HepG2 (cell line): ENCODE measurements around the gene STC2. TPM values are rescaled to one million over a fixed set of nuclear protein-coding genes. Genes with fewer than 3 reads are reported as not detected.

Source experiments
- BRD4 ChIP-seq: sonication (generic); formaldehyde crosslinking; IDR thresholded peaks from 2 replicates; pipeline ENCODE4 v1.4.0; 2020; ENCODE audit warnings: missing genetic modification reagents
- ERF ChIP-seq: IDR thresholded peaks from 2 replicates; pipeline ENCODE4 v1.6.1; 2018; ENCODE audit warnings: missing biosample characterization, missing genetic modification reagents
- MAZ ChIP-seq, 2 experiments: sonication (generic) in 1 of 2; formaldehyde crosslinking in 1 of 2; IDR thresholded peaks; 2 replicates each; pipeline versions ENCODE4 v1.5.0 to v1.6.1; 2012 to 2020; ENCODE audit warnings: low read depth in 2 of 2, mild to moderate bottlenecking in 2 of 2, borderline replicate concordance in 1 of 2, improper control_type of control experiment in 1 of 2, low read length in 1 of 2, missing genetic modification reagents in 1 of 2, moderate library complexity in 1 of 2
- NCOA5 ChIP-seq: sonication (generic); formaldehyde crosslinking; IDR thresholded peaks from 2 replicates; pipeline ENCODE4 v1.4.0; 2020; ENCODE audit warnings: missing genetic modification reagents
- PHF8 ChIP-seq: sonication (generic); formaldehyde crosslinking; IDR thresholded peaks from 2 replicates; pipeline ENCODE4 v1.5.0; 2020; ENCODE audit warnings: missing genetic modification reagents
- RARG ChIP-seq: sonication (generic); formaldehyde crosslinking; IDR thresholded peaks from 2 replicates; pipeline ENCODE4 v1.4.0; 2020; ENCODE audit warnings: low read depth, mild to moderate bottlenecking, missing genetic modification reagents
- RXRA ChIP-seq: sonication (generic); formaldehyde crosslinking; IDR thresholded peaks from 2 replicates; pipeline ENCODE4 v1.5.1; 2020; ENCODE audit warnings: missing genetic modification reagents
- SOX5 ChIP-seq: IDR thresholded peaks from 2 replicates; pipeline ENCODE4 v1.6.1; 2016; ENCODE audit warnings: borderline replicate concordance
- TIGD3 ChIP-seq: sonication (generic); formaldehyde crosslinking; IDR thresholded peaks from 2 replicates; pipeline ENCODE4 v1.5.1; 2020; ENCODE audit warnings: mild to moderate bottlenecking, missing genetic modification reagents, borderline replicate concordance
- ZBTB44 ChIP-seq: sonication (generic); formaldehyde crosslinking; IDR thresholded peaks from 2 replicates; pipeline ENCODE4 v1.4.0; 2020; ENCODE audit warnings: missing genetic modification reagents
- ZFX ChIP-seq: sonication (generic); formaldehyde crosslinking; IDR thresholded peaks from 2 replicates; pipeline ENCODE4 v1.4.0; 2020; ENCODE audit warnings: mild to moderate bottlenecking, low read depth, missing genetic modification reagents, moderate library complexity
- ZHX2 ChIP-seq, 2 experiments: sonication (generic) in 1 of 2; formaldehyde crosslinking in 1 of 2; IDR thresholded peaks; 2 replicates each; pipeline versions ENCODE4 v1.6.1 to v1.9.0; 2014 to 2022; ENCODE audit warnings: antibody characterized with exemption in 1 of 2, borderline replicate concordance in 1 of 2, inconsistent platforms in 1 of 2, low read depth in 1 of 2, missing genetic modification reagents in 1 of 2
- ZKSCAN5 ChIP-seq: sonication (generic); formaldehyde crosslinking; IDR thresholded peaks from 2 replicates; pipeline ENCODE4 v1.5.1; 2020; ENCODE audit warnings: mild to moderate bottlenecking, missing genetic modification reagents
- ZNF124 ChIP-seq: sonication (generic); formaldehyde crosslinking; IDR thresholded peaks from 2 replicates; pipeline ENCODE4 v1.4.0; 2020; ENCODE audit warnings: missing genetic modification reagents
- ZNF30 ChIP-seq: sonication (generic); formaldehyde crosslinking; IDR thresholded peaks from 2 replicates; pipeline ENCODE4 v1.5.0; 2020; ENCODE audit warnings: mild to moderate bottlenecking, missing genetic modification reagents
- ZNF574 ChIP-seq: sonication (generic); formaldehyde crosslinking; IDR thresholded peaks from 2 replicates; pipeline ENCODE4 v1.4.0; 2020; ENCODE audit warnings: missing genetic modification reagents
- polyA plus RNA-seq, 8 experiments: library from polyadenylated mRNA; depleted of rRNA in 3 of 8; stranded (reverse) in 7 of 8; unstranded in 1 of 8; fragments of >200 nt; fragmentation: Illumina TruSeq in 4 of 8; extraction: Trizol in 4 of 8; gene quantifications; 2 replicates each; pipeline versions ENCODE4 v1.2.1 to v1.2.3, GENCODE V29; 2011 to 2016; ENCODE audit warnings: low read depth in 4 of 8, missing spikeins in 1 of 8, mixed read lengths in 1 of 8; ENCODE audit not compliant: insufficient read depth in 1 of 8
- total RNA-seq, 5 experiments: library from RNA; depleted of rRNA; stranded (reverse); fragments of >200 nt; fragmentation: Illumina TruSeq; extraction: Trizol; gene quantifications; 2 replicates each; pipeline ENCODE4 v1.2.3, GENCODE V29; 2016; ENCODE audit warnings: low read depth in 1 of 5

STC2 gene
- total and polyA plus RNA-seq, 2 of the 13 experiments (the other 11 are each of a cell fraction or from before 2014, with no cell fraction given), result 27.1 to 69.2 TPM

- TF ChIP-seq ZKSCAN5 (CRISPR knock-in tag) (no peak), TIGD3 (CRISPR knock-in tag) (no peak), BRD4 (CRISPR knock-in tag) (peak; percentile 20; the same call in 1 of the 2 replicates), RARG (CRISPR knock-in tag) (no peak), ZNF30 (no peak), ZNF574 (CRISPR knock-in tag) (no peak), MAZ (IDR thresholded peaks at IDR 0.05; ENCODE audit: borderline replicate concordance, low read depth, low read length) (no peak), MAZ (CRISPR knock-in tag; IDR thresholded peaks at IDR 0.05; ENCODE audit: low read depth) (peak; percentile 55; the same call in 1 of the 2 replicates), ZFX (CRISPR knock-in tag) (peak; percentile 73), ZNF124 (CRISPR knock-in tag) (no peak), SOX5 (CRISPR knock-in tag) (no peak), RXRA (peak; percentile 38; the same call in 1 of the 2 replicates), ERF (CRISPR knock-in tag) (no peak), ZBTB44 (CRISPR knock-in tag) (no peak), NCOA5 (no peak), ZHX2 (IDR thresholded peaks at IDR 0.05; ENCODE audit: low read depth) (0 out of 2 replicates have a peak, but pooled peaks have one; percentile 27), ZHX2 (CRISPR knock-in tag; IDR thresholded peaks at IDR 0.05; ENCODE audit: borderline replicate concordance) (no peak), PHF8 (CRISPR knock-in tag) (no peak)
Observed at GRCh38 chr5:173296737-173297676, 31.2 kb downstream of the STC2 start (continued).
